ENCODE measurements around the gene THSD8.
A peak's percentile ranks its signal among the peaks of the same experiment; 100 is the strongest.

DNA sequence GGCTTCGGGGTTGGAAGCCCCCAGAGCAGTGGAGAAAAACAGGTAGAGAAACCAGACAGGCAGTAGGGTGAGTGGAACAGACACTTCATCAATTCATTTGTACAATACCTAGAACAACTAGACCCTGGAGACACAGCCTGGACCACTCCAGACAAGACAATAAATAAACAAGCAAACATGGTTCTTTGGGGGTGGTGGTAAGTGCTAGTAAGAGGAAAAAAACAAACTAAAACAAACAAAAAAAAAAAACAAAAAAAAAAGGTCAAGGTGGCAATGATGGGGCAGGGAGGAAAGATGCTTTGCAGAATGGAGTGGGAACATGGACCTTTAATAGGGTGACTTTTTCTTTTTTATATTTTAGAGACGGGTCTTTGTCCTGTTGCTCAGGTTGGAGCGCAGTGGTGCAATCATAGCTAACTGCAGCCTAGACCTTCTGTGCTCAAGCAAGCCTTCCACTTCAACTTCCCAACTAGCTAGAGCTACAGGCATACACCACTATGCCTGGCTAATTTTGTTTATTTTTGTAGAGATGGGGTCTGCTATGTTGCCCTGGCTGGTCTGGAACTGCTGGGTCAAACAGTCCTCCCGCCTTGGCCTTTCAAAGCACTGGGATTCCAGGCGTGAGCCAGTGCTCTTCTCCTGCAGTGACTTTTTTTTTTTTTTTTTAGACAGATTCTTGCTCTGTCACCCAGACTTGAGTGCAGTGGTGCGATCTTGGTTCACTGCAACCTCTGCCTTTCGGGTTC is 7.5 kb upstream of the THSD8 start:
- TF ChIP-seq, protein P1, sequence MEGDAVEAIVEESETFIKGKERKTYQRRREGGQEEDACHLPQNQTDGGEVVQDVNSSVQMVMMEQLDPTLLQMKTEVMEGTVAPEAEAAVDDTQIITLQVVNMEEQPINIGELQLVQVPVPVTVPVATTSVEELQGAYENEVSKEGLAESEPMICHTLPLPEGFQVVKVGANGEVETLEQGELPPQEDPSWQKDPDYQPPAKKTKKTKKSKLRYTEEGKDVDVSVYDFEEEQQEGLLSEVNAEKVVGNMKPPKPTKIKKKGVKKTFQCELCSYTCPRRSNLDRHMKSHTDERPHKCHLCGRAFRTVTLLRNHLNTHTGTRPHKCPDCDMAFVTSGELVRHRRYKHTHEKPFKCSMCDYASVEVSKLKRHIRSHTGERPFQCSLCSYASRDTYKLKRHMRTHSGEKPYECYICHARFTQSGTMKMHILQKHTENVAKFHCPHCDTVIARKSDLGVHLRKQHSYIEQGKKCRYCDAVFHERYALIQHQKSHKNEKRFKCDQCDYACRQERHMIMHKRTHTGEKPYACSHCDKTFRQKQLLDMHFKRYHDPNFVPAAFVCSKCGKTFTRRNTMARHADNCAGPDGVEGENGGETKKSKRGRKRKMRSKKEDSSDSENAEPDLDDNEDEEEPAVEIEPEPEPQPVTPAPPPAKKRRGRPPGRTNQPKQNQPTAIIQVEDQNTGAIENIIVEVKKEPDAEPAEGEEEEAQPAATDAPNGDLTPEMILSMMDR (IDR thresholded peaks at IDR 0.05; ENCODE audit: low read depth, low read length, missing input control): no peak
- TF ChIP-seq GABPA (IDR thresholded peaks at IDR 0.05 in 1 of 2, conservative IDR thresholded peaks at IDR 0.05 in 1 of 2) (no peak), RAD21 (IDR thresholded peaks at IDR 0.05) (peak in 1 of 2 donors; percentile 2), JUND (IDR thresholded peaks at IDR 0.05) (peak in 1 of 2 donors; percentile 57), YY1 (IDR thresholded peaks at IDR 0.05) (no peak), TAF1 (conservative IDR thresholded peaks at IDR 0.05) (no peak), SP1 (IDR thresholded peaks at IDR 0.05) (no peak), EGR1 (IDR thresholded peaks at IDR 0.05; ENCODE audit: low read depth in 2 of 2) (peak in 1 of 2 donors; percentile 5), FOXA1 (IDR thresholded peaks at IDR 0.05) (no peak), RXRA (IDR thresholded peaks at IDR 0.05) (peak in 1 of 2 donors; percentile 4)
- TF ChIP-seq, protein P2, sequence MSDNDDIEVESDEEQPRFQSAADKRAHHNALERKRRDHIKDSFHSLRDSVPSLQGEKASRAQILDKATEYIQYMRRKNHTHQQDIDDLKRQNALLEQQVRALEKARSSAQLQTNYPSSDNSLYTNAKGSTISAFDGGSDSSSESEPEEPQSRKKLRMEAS (IDR thresholded peaks at IDR 0.05): peak; percentile 12
- TF ChIP-seq, protein P3, sequence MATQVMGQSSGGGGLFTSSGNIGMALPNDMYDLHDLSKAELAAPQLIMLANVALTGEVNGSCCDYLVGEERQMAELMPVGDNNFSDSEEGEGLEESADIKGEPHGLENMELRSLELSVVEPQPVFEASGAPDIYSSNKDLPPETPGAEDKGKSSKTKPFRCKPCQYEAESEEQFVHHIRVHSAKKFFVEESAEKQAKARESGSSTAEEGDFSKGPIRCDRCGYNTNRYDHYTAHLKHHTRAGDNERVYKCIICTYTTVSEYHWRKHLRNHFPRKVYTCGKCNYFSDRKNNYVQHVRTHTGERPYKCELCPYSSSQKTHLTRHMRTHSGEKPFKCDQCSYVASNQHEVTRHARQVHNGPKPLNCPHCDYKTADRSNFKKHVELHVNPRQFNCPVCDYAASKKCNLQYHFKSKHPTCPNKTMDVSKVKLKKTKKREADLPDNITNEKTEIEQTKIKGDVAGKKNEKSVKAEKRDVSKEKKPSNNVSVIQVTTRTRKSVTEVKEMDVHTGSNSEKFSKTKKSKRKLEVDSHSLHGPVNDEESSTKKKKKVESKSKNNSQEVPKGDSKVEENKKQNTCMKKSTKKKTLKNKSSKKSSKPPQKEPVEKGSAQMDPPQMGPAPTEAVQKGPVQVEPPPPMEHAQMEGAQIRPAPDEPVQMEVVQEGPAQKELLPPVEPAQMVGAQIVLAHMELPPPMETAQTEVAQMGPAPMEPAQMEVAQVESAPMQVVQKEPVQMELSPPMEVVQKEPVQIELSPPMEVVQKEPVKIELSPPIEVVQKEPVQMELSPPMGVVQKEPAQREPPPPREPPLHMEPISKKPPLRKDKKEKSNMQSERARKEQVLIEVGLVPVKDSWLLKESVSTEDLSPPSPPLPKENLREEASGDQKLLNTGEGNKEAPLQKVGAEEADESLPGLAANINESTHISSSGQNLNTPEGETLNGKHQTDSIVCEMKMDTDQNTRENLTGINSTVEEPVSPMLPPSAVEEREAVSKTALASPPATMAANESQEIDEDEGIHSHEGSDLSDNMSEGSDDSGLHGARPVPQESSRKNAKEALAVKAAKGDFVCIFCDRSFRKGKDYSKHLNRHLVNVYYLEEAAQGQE (IDR thresholded peaks at IDR 0.05): no peak
- TF ChIP-seq, protein P4, sequence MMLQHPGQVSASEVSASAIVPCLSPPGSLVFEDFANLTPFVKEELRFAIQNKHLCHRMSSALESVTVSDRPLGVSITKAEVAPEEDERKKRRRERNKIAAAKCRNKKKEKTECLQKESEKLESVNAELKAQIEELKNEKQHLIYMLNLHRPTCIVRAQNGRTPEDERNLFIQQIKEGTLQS (IDR thresholded peaks at IDR 0.05): no peak
- TF ChIP-seq, protein P5, sequence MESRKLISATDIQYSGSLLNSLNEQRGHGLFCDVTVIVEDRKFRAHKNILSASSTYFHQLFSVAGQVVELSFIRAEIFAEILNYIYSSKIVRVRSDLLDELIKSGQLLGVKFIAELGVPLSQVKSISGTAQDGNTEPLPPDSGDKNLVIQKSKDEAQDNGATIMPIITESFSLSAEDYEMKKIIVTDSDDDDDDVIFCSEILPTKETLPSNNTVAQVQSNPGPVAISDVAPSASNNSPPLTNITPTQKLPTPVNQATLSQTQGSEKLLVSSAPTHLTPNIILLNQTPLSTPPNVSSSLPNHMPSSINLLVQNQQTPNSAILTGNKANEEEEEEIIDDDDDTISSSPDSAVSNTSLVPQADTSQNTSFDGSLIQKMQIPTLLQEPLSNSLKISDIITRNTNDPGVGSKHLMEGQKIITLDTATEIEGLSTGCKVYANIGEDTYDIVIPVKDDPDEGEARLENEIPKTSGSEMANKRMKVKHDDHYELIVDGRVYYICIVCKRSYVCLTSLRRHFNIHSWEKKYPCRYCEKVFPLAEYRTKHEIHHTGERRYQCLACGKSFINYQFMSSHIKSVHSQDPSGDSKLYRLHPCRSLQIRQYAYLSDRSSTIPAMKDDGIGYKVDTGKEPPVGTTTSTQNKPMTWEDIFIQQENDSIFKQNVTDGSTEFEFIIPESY (IDR thresholded peaks at IDR 0.05): no peak

All from liver (tissue), 3 donors.